LNCaP clone FGC (cell line): ENCODE results near the gene CDC42BPA.
"Not testable (repeated sequence)": the region's sequence is repeated elsewhere in the genome, so short reads cannot be mapped to it uniquely, and the experiment has no call there.

Source experiments
- DNase-seq: peaks from one replicate; pipeline ENCODE4 v3.0.0-alpha.2; 2011; ENCODE audit warnings: low read depth
- H3K4me3 ChIP-seq: 2 replicates; pipeline ENCODE4 v1.5.1; 2011; ENCODE audit warnings: mild to moderate bottlenecking, low read depth, low read length, control low read depth
- CTCF ChIP-seq: IDR thresholded peaks from 2 replicates; pipeline ENCODE4 v1.5.1; 2012; ENCODE audit warnings: mild to moderate bottlenecking; ENCODE audit not compliant: control insufficient read depth, insufficient read depth; ENCODE audit errors: extremely low read depth

The CDC42BPA gene

GRCh38 chr1:227003165-227003564, 315.1 kb downstream of the CDC42BPA start:
- H3K4me3 ChIP-seq: no peak overlapping the region
- no peak for TF ChIP-seq CTCF
- no peak for DNase-seq

GRCh38 chr1:227002531-227003049, 315.7 kb downstream of the CDC42BPA start:
- no peak for TF ChIP-seq CTCF
- H3K4me3 ChIP-seq: no peak overlapping the region
- no peak for DNase-seq

GRCh38 chr1:226999579-226999978, 318.7 kb downstream of the CDC42BPA start:
- DNase-seq, H3K4me3 ChIP-seq: not testable (repeated sequence)

- TF ChIP-seq CTCF: no peak
- H3K4me3 ChIP-seq: no peak overlapping the region
- DNase-seq: no peak
Measured at GRCh38 chr1:226995365-226996332, 322.6 kb downstream of the CDC42BPA start.

- H3K4me3 ChIP-seq: no peak overlapping the region
- TF ChIP-seq CTCF: no peak
- DNase-seq: no peak
Measured at GRCh38 chr1:226994586-226995364, 323.5 kb downstream of the CDC42BPA start.

GRCh38 chr1:226993814-226994585, 324.3 kb downstream of the CDC42BPA start:
- no peak overlapping the region for H3K4me3 ChIP-seq
- TF ChIP-seq CTCF: no peak
- no peak for DNase-seq

GRCh38 chr1:226991920-226992319, 326.4 kb downstream of the CDC42BPA start:
- DNase-seq: no peak
- no peak for TF ChIP-seq CTCF
- H3K4me3 ChIP-seq: no peak overlapping the region
